ENCODE measurements around the gene CLIC3. TPM values are rescaled to one million over a fixed set of nuclear protein-coding genes. Genes with fewer than 3 reads are reported as not detected.

Gene CLIC3
- total RNA-seq, 1 experiment from 2014 or later, result 24.1 TPM

GRCh38 chr9:136979769-136980587 lies 16.4 kb downstream of the CLIC3 start:
- no peaks in the 10 kb centered on the region for H3K79me2 ChIP-seq (ENCODE audit: low read depth)
- no peak overlapping the region for H3K27ac ChIP-seq
- H4K20me1 ChIP-seq (ENCODE audit: insufficient read depth), result no peaks in the 10 kb centered on the region

DNA sequence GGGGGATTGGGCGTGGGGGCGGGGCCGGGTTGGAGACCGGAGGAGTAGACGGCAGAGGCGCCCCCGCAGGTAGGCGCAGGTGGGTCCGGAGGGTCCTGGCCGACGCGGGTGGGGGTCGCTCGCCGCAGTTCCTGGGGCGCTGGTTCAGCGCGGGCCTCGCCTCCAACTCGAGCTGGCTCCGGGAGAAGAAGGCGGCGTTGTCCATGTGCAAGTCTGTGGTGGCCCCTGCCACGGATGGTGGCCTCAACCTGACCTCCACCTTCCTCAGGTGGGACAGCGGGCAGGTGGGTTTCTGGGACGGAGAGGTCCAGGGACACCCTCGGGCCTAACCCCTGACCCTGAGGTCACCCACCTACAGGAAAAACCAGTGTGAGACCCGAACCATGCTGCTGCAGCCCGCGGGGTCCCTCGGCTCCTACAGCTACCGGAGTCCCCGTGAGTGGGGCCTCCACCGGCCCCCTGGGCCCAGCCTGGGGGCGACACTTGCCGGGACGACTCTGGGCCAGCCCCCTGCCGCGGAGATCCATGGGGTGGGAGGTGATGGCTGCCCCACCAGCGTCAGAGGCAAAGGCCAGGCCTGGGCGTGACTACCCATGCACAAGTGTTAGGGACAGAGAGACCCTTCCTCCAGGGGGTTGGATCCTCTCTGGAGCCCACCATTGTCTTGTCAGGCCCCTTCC lies 17.4 kb downstream of the CLIC3 start:
- Histone ChIP-seq H3K36me3 (ENCODE audit: low read depth) (no peaks in the 10 kb centered on the region), H3K4me1 (replicated peaks; ENCODE audit: insufficient read depth) (peaks cover 9% of the 10 kb centered on the region), H3K79me2 (ENCODE audit: low read depth) (no peaks in the 10 kb centered on the region), H4K20me1 (ENCODE audit: insufficient read depth) (no peaks in the 10 kb centered on the region), H3K27ac (no peak overlapping the region), H2AFZ (no peak overlapping the region), H3F3A (ENCODE audit: insufficient read depth, low read depth) (peaks cover 12% of the 10 kb centered on the region; the same call in 1 of the 2 replicates), H3K4me3 (no peak overlapping the region), H3K4me2 (no peak overlapping the region), H3K9me3 (ENCODE audit: insufficient read depth, low read depth) (no peaks in the 10 kb centered on the region), H3K27me3 (ENCODE audit: insufficient read depth, low read depth) (no peaks in the 10 kb centered on the region), H3K9me2 (ENCODE audit: insufficient read depth) (no peaks in the 10 kb centered on the region)
- ChIA-PET CTCF (interaction anchor here (0.5 to 1.1 kb wide), 8 partner anchors 21 to 766 kb away, joined by 3 to 9 read pairs (median 4); no protein-coding TSS in a partner anchor), POLR2A (ENCODE audit: unreplicated experiment) (interaction anchor here (0.6 to 1.1 kb wide), 6 partner anchors 13 to 617 kb away, joined by 3 to 21 read pairs (median 9); partner anchors contain the start of genes NRARP and PAXX)
- no TSS peak for BruUV-seq (replicated peaks)
- DNase-seq, result no peak
- TF ChIP-seq CTCF (conservative IDR thresholded peaks at IDR 0.05), result no peak
- no peak for TF ChIP-seq EZH2 (IDR thresholded peaks at IDR 0.05; ENCODE audit: low read depth)
- intact Hi-C loops (cut with micrococcal nuclease; ENCODE audit: unreplicated experiment), result no loop called here

More at GRCh38 chr9:136979769-136980587, 16.4 kb downstream of the CLIC3 start:
- intact Hi-C loops (cut with micrococcal nuclease; ENCODE audit: unreplicated experiment), result no loop called here
- no peaks in the 10 kb centered on the region for H3K27me3 ChIP-seq (ENCODE audit: insufficient read depth, low read depth)
- H3K4me2 ChIP-seq, result no peak overlapping the region
- POLR2A ChIA-PET (ENCODE audit: unreplicated experiment), result interaction anchor here (0.7 kb wide), 1 partner anchor 32 kb away, joined by 7 read pairs; no protein-coding TSS in a partner anchor
- no TSS peak for BruUV-seq (replicated peaks)
- H3K4me3 ChIP-seq, result no peak overlapping the region
- CTCF ChIA-PET, result no interaction called here
- no peak for DNase-seq
- H3K4me1 ChIP-seq (replicated peaks; ENCODE audit: insufficient read depth), result peaks cover 9% of the 10 kb centered on the region
- no peaks in the 10 kb centered on the region for H3K36me3 ChIP-seq (ENCODE audit: low read depth)
- no peak for TF ChIP-seq CTCF (conservative IDR thresholded peaks at IDR 0.05)
- no peak for TF ChIP-seq EZH2 (IDR thresholded peaks at IDR 0.05; ENCODE audit: low read depth)
- no peaks in the 10 kb centered on the region for H3K9me2 ChIP-seq (ENCODE audit: insufficient read depth)
- H2AFZ ChIP-seq, result no peak overlapping the region
- H3F3A ChIP-seq (ENCODE audit: insufficient read depth, low read depth), result peaks cover 12% of the 10 kb centered on the region; the same call in 1 of the 2 replicates
- H3K9me3 ChIP-seq (ENCODE audit: insufficient read depth, low read depth), result no peaks in the 10 kb centered on the region

GRCh38 chr9:136978073-136978864 lies 18.1 kb downstream of the CLIC3 start:
- Histone ChIP-seq H3K9me2 (ENCODE audit: insufficient read depth) (no peaks in the 10 kb centered on the region), H3K27ac (no peak overlapping the region), H3K9me3 (ENCODE audit: insufficient read depth, low read depth) (no peaks in the 10 kb centered on the region), H3K4me3 (peak overlapping the region; percentile 38; the same call in 1 of the 2 replicates), H3K36me3 (ENCODE audit: low read depth) (no peaks in the 10 kb centered on the region), H3K4me1 (replicated peaks; ENCODE audit: insufficient read depth) (peaks cover 9% of the 10 kb centered on the region), H3K4me2 (peak overlapping the region; percentile 66), H2AFZ (no peak overlapping the region), H3K79me2 (ENCODE audit: low read depth) (no peaks in the 10 kb centered on the region), H3F3A (ENCODE audit: insufficient read depth, low read depth) (peaks cover 12% of the 10 kb centered on the region; the same call in 1 of the 2 replicates), H4K20me1 (ENCODE audit: insufficient read depth) (no peaks in the 10 kb centered on the region), H3K27me3 (ENCODE audit: insufficient read depth, low read depth) (no peaks in the 10 kb centered on the region)
- TF ChIP-seq CTCF (conservative IDR thresholded peaks at IDR 0.05) (no peak), EZH2 (IDR thresholded peaks at IDR 0.05; ENCODE audit: low read depth) (no peak)
- ChIA-PET CTCF (interaction anchor here (0.5 to 1.1 kb wide), 12 partner anchors 15 to 767 kb away, joined by 3 to 9 read pairs (median 5); partner anchors contain the start of gene ENTPD2), POLR2A (ENCODE audit: unreplicated experiment) (interaction anchor here (0.5 to 1.1 kb wide), 9 partner anchors 14 to 617 kb away, joined by 3 to 21 read pairs (median 10); partner anchors contain the start of genes CLIC3, NRARP and PAXX)
- no TSS peak for BruUV-seq (replicated peaks)
- intact Hi-C loops (cut with micrococcal nuclease; ENCODE audit: unreplicated experiment), result no loop called here
- peak in 1 of 2 experiments; percentile 83 for DNase-seq
